ENCODE results near the gene CAMK2B.

GRCh38 chr7:44347546-44348114 is 22.2 kb upstream of the CAMK2B start:
- no peak for TF ChIP-seq CTCF (IDR thresholded peaks at IDR 0.05)
- no peak for TF ChIP-seq EZH2phosphoT487 (IDR thresholded peaks at IDR 0.05)
- TF ChIP-seq EZH2 (IDR thresholded peaks at IDR 0.05): no peak
